Measurements from ENCODE around the gene GAS2L1.

GAS2L1 gene

GRCh38 chr22:29309332-29310064, 3.0 kb downstream of the GAS2L1 start:
- DNase-seq (ENCODE audit: low read depth), result no peak

GRCh38 chr22:29310065-29310862, 3.8 kb downstream of the GAS2L1 start:
- no peak for DNase-seq (ENCODE audit: low read depth)

GRCh38 chr22:29310863-29311339, 4.5 kb downstream of the GAS2L1 start:
- peak; percentile 44 for DNase-seq (ENCODE audit: low read depth)

GRCh38 chr22:29311464-29312217, 5.2 kb downstream of the GAS2L1 start:
- DNase-seq (ENCODE audit: low read depth), result no peak

- no peak for DNase-seq (ENCODE audit: low read depth)
Measured at GRCh38 chr22:29312218-29313125, 6.0 kb downstream of the GAS2L1 start.

GRCh38 chr22:29313126-29313575, 6.7 kb downstream of the GAS2L1 start:
- no peak for DNase-seq (ENCODE audit: low read depth)

- no peak for DNase-seq (ENCODE audit: low read depth)
Measured at GRCh38 chr22:29313576-29314466, 7.4 kb downstream of the GAS2L1 start.

- DNase-seq (ENCODE audit: low read depth), result no peak
Measured at GRCh38 chr22:29314537-29315285, 8.3 kb downstream of the GAS2L1 start.

GRCh38 chr22:29315286-29316140, 9.1 kb downstream of the GAS2L1 start, which contains the start of gene RASL10A:
TSS of gene RASL10A (minus strand) at chr22:29315697. CDS start at chr22:29315246, 451 bp downstream.
- DNase-seq (ENCODE audit: low read depth), result no peak

- no peak for DNase-seq (ENCODE audit: low read depth)
Measured at GRCh38 chr22:29316141-29316828, 9.8 kb downstream of the GAS2L1 start.

GRCh38 chr22:29317827-29318454, 11.5 kb downstream of the GAS2L1 start:
- no peak for DNase-seq (ENCODE audit: low read depth)

GRCh38 chr22:29319072-29319471, 12.6 kb downstream of the GAS2L1 start:
- DNase-seq (ENCODE audit: low read depth), result no peak

GRCh38 chr22:29320546-29320945, 14.1 kb downstream of the GAS2L1 start:
- DNase-seq (ENCODE audit: low read depth), result no peak

GRCh38 chr22:29323641-29324040, 17.2 kb downstream of the GAS2L1 start:
- DNase-seq (ENCODE audit: low read depth), result no peak

- DNase-seq (ENCODE audit: low read depth), result no peak
Measured at GRCh38 chr22:29325356-29325755, 18.9 kb downstream of the GAS2L1 start.

- DNase-seq (ENCODE audit: low read depth), result no peak
Measured at GRCh38 chr22:29325785-29326315, 19.4 kb downstream of the GAS2L1 start.

- no peak for DNase-seq (ENCODE audit: low read depth)
Measured at GRCh38 chr22:29326481-29326880, 20.0 kb downstream of the GAS2L1 start.

Data from stimulated activated CD8-positive, alpha-beta memory T cell treated with anti-CD3 and anti-CD28 coated beads, Interleukin-12 subunit alpha, Interleukin-12 subunit beta, amount 100 ng/mL, for 4 hours (primary cell).